ENCODE data around the gene CREB3L1.

- TF ChIP-seq CTCF (IDR thresholded peaks at IDR 0.05) (no peak), EZH2phosphoT487 (IDR thresholded peaks at IDR 0.05) (no peak), EZH2 (IDR thresholded peaks at IDR 0.05) (no peak)
Measured at GRCh38 chr11:46285594-46286033, 8.2 kb downstream of the CREB3L1 start.
